ENCODE data around the gene ITPKA.

ITPKA gene

DNA sequence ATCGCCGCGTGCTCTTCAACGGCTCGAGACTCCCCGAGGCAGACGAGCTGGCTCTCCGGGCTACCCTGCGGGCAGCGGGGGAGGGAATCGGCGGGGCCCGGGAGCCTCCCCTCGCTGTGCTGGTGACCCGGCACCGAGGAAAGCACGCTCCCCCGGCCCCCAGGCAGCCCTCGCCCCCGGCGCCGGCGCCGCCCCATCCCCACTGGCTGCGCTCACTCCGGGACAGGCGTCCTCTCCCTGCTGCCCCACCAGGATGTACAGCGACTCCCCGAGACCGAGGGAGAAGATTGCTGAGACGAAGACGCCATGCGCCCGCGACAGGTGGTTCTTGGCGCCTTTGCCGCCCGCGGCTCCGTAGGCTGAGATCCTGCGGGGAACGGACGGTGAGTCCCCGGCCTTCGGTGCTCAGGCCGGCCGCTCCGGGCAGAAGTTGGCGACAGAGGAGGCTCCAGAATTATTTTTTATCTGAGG, 18.3 kb downstream of the ITPKA start:
- peak; percentile 29 for DNase-seq

DNA sequence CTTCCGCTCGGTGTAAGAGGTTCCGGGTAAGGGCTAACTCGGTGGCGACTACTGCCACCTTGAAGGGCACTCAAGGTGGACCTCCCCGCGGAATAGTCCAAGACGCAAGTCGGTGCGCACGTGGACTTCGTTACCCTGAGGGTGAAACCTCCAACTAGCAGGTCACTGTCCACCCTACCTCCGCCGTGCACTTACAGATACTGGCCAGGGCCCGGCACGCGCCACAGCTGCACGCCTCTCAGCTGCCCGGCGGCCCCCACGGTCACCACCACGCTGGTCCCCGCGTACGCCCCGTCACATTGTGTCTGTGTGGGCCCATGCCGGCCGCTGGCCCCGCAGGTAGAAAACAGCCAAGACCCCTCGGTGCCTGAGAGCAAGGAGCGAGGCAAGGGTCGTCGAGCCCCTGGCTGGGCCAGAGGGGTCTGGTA, 18.9 kb downstream of the ITPKA start:
- no peak for DNase-seq

DNA sequence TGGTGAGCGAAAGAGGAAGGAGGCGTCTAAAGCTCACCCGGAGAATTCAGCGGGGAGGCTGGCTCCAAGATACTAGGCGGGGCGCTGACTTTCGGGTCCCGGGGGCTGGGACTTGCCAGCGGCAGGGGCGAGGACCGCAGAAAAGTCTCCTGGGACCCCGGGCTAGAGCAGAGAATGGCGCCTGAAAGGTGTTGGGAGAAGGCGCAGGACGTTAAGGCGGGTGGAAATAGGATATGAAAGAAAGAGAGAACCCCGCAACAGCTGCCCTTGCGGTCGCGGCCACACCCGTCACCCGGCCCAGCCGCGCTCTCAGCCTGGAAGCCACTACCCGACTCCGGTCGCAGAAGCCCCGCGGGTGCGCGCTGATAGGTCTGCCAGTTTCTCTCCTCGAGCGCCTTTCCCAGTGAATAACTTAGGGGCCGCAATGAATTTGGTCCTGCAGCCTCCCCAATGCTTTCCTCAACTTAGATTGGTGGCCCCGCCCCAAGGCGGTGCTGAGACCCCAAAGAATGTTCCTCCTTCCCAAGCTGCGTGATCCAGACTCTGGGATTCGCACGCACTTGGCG, 19.3 kb downstream of the ITPKA start:
- DNase-seq = peak; percentile 43

DNA sequence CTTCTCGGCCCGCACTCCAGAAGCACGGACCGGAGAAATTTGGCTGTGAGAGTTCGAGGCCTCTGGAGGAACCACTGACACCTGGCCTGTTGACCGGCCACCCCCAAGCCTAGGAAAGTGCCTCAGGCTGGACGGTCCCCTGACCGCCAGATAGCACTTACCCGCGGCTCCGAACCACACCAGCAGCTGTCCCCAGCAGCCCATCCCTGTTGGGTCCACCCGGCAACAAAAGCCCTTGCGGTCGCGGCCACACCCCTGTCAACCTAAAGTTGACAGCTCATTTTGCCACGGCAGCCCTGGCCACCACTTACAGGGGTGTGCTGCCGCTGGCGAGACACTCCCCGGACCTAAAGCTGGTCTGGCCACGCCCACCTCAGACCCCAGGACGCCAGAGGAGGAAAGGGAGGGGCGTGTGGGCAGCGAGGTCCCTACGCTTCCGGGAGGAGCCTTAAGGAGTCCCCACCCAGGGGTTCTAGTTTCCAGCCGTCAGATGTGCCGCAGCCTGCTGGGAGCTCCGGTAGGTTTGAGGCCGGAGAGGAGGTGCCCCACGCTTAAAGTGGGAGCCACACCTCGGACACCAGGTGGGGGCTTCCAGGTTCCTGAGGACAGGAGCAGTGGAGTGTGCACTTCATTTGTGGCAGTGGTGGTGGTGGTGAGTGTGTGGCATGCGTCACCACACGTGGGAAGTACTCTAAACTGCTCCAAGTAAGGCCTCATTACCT, 20.0 kb downstream of the ITPKA start, which contains the start of gene LTK:
LTK (minus strand) TSS at position 322 of the 722 bp plus-strand sequence; CDS start at position 204, 118 bp downstream.
- peak; percentile 24 for DNase-seq

DNA sequence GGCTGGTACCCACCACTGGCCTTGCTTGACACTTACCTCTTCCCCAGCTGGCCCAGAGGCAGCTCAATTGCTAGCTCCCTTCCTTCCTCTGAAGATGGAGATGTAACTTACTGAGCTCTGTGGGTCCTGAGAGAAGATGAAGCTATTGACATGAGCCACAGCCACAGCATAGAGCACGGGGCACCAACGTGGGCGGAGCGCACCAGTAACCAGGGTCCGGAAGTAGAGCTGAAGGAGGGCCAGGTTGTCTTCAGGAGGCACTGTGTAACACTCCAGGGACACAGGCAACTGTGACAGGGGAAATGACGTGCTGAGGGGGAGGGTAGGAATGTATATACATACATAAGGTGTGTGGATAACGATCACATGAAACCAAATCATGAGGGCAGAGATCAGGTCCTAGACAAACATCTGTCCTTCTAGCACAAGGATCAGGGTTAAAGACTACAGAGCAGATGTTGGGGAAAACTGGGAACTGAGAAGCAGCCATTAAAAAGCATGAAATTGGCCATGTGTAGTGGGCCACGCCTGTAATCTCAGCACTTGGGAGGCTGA, 24.3 kb downstream of the ITPKA start:
- DNase-seq = no peak

DNA sequence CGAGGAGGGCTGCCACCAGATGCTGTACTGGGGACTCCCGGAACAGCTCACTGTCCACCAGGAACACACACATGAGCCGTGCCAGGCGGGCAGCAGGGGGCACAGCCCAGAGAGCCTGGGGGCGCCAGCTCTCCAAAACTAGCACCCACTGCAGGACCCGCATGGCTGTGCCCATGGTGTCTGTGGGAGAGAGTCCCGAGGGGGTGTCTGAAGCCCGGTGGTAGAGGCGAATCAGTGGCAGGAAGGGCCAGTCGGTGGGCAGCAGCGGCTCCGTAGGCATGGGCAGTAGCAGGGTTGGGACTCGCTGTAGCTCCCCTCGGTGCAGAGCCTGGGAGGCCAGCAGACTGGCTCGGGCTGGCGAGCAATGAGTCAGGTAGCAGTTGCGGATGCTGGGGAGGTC, 27.0 kb downstream of the ITPKA start:
- no peak for DNase-seq

DNA sequence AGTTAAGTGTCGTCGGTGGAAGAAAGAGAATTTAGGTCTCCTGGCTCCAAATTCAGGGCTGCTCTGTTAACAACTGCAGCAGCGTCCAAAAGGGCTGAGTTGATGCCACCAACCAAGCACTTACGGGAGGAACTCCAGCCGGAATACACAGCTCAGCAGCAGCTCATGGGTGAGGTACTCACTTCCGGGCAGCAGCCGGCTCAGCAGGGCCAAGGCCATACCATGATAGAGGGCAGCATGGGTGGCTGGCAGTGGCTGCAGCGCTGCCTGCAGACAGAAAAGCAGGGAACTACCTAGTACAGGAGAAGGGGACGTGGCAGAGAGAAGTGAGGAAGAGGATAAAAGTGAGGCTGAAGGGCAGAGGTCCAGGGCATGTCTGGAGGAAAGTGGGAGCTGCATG, 27.9 kb downstream of the ITPKA start:
- no peak for DNase-seq

DNA sequence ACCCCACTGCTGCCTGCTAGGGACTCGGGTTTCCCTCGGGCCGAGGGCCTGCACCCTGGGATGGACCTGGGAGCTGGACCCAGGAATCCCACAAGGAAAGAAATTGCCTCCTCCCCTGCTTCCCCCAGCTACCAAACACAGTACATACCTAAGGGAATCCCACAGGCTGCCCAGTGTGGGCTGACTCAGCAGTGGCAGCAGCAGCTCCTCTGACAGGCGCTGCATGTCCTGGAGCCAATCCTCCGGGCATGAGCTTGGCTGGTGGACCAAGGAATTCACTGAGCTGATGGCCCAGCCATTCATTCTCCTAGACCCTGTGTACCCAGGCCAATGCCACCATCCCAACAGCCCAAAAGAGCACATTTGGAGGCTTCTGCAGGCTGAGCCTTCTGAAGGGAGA, 29.4 kb downstream of the ITPKA start:
- DNase-seq = no peak

DNA sequence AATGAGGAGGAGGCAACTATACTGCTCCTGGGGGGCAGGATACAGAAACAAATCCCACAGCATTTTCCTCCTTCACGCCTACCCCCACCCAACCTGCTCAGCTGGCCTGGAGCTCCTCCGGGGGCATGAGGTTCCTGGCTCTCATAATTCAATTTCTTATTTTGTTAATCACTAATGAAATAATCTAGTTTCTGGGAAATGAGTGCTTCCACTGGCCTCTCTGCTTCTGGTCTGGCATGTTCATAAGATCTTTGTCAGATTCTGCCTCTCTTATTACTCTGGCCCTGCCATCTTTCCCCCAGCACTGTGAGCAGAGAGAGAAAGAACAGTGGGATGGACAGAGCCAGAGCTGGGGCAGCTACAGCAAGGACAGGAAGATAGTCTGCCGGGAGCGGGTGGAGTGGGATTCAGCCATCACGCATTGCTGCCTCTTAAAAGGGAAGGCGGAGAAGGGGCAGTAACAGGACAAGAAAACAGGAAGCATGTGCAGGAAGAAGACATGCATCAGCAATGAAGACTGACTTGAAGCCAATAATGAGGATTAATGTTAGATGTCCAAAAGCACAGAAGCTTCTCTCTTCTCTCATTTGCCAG, 36.8 kb downstream of the ITPKA start:
- no peak for DNase-seq

DNA sequence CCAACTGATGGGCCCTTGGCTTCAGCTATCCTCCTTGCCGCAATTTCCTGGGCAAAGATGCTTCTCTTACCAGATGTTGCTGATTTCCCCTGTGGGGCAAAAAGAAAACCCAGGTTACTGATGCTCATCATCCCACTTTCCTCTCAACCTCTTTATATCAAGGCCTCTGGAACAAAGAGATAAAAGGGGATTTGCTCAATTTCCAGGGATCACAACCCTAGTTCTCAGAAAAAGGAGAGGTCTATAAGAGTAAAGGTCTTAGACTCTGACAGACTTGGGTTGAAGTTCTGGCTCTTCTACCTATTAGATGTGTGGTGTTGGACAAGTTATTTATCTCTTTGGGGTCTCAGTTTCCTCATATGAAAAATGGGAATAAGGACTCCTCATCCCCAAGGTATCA, 41.9 kb downstream of the ITPKA start:
- DNase-seq = no peak

DNA sequence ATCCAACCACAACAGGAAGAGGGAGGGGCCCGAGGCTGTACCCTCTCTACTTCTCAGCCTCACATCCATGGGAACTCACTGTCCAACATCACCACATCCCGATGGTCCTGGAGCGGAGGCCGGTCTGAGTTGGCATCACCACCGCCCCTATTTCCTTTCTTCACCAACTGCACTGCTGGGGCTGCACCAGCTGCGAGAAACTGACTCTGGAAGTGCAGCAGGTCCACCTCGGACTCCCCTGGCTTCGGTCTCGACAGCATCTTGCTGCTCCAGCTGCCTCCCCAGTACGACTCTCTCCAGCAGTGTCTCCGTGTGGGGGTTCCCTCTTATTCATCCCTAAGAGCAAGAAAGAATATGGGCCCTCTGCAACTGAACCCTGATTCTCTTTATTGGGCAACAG, 43.2 kb downstream of the ITPKA start:
- no peak for DNase-seq

DNA sequence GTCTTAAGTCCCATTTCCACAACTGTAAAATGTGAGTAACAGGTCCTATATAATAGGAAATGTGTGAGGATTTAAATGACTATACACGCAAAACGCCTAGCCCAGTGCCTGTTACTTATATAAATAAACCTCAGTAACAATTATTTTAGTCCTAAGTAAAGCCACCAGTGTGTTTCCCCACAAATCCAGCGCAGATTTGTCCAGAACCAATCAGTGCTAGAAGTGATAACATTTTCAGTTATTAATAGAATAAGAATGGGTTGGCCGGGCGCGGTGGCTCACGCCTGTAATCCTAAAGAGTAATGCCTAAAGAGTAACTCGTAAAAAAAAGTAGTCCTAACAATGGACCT, 49.8 kb downstream of the ITPKA start:
- DNase-seq = no peak

DNA sequence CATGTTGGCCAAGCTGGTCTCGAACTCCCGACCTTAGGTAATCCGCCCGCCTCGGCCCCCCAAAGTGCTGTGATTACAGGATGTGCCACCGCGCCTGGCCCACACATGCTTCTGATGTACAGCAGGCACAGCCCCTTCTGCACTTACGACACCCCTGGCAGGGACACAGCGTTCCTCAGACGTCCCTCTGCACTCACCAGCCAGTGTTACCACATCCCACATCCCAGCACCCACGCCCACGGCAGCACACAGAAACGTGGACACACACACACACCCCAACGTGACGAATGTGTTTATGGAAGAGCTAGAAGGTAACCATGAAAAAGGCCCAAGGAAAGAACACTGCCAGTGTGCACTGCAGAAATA, 51.0 kb downstream of the ITPKA start:
- DNase-seq = no peak

DNA sequence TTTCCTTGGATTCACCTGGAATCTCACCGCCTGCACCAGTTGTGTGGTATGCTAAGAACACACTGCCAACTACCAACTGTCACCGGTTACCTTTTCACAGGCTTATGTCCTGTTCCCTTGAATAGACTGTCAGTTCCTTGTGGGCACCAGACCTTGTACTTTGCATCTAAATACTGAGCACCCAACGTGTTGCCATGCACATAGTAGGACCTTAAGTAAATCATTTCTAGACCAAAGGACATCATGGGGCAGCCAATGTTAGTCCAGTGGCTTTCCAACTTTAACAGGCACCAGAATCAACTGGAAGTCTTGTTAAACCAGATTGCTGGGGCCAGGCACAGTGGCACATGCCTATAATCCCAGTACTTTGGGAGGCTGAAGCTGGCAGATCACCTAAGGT, 51.5 kb downstream of the ITPKA start:
- DNase-seq = no peak

DNA sequence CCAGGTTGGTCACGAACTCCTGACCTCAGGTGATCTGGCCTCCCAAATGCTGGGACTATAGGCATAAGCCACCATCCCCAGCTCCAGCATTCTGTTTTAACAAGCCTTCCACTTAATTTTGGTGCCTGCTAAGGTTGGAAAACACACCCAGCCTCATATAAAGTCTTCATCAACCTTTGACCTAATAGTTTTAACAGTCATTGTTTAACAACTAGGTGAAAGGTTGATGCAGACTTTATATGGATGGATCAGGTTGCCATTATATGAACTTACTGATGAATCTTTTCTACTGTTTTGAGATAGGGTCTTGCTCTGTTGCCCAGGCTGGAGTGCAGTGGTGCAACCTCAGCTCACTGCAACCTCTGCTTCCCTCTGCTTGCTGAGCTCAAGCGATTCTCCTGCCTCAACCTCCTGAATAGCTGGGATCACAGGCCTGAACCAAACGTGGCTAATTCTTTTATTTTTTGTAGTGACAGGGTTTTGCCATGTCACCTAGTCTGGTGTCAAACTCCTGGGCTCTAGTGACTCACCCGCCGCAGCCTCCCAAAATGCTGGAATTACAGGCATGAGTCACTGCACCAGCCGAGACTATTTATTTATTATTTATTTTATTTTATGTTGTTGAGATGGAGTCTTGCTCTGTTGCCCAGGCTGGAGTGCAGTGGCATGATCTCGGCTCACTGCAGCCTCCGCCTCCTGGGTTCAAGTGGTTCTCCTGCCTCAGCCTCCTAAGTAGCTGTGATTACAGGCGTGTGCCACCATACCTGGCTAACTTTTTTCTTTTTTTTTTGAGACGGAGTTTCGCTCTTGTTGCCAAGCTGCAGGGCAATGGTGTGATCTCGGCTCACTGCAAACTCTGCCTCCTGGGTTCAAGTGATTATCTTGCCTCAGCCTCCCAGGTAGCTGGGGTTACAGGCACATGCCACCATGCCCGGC, 53.4 kb downstream of the ITPKA start:
- DNase-seq = no peak

DNA sequence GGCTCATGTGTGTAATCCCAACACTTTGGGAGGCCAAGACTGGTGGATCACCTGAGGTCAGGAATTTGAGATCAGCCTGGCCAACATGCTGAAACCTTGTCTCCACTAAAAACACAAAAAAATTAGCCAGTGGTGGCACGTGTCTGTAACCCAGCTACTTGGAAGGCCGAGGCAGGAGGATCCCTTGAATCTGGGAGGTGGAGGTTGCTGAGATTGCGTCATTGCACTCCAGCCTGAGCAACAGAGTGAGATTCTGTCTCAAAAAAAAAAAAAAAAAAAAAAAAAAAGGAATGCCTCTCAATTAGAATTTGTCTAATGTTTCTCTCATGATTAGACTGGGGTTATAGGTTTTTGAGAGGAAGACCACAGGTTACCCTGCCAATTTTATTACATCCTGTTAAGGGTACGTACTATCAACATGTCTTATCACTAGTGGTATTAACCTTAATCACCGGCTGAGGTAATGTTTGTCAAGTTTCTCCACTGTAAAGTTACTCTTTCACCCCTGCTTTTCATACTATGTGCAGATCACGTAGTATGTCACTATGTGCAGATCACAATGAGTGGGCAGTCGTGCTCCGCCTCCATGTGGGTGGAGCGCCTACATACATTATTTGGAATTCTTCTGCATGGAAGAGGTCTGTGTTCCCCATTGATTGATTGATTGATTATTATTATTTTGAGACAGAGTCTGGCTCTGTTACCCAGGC, 56.5 kb downstream of the ITPKA start:
- DNase-seq = no peak

Data from CD4-positive, alpha-beta T cell treated with Interleukin-6 for 4 hours (primary cell).